Omental fat pad (tissue), 4 donors: Measurements from ENCODE around the gene AGAP1. TPM values are rescaled to one million over a fixed set of nuclear protein-coding genes. Genes with fewer than 3 reads are reported as not detected.

Experiments
- ATAC-seq: fragments of 150-250 bp; one replicate; pipeline ENCODE4 v1.9.1; 2016; ENCODE audit warnings: mild to moderate bottlenecking, moderate library complexity; ENCODE audit not compliant: low FRiP score
- DNase-seq: peaks from one replicate; pipeline ENCODE4 v3.0.0-alpha.2; 2019; ENCODE audit warnings: low spot score
- CTCF ChIP-seq, 3 donors: fragments of 450-650 bp; IDR thresholded peaks; one replicate each; pipeline ENCODE4 v1.5.1; 2016 to 2017; ENCODE audit warnings: antibody characterized with exemption in 3 of 3, mild to moderate bottlenecking in 3 of 3, moderate library complexity in 2 of 3
- total RNA-seq, 4 donors: library from RNA; depleted of rRNA; stranded (reverse); fragments of >200 nt; gene quantifications; one replicate each; pipeline ENCODE4 v1.1.0, GENCODE V29; 2016

AGAP1 gene
- total RNA-seq, 4 donors from 2014 or later = 15.5 to 24.3 (median 16.2) TPM

DNA sequence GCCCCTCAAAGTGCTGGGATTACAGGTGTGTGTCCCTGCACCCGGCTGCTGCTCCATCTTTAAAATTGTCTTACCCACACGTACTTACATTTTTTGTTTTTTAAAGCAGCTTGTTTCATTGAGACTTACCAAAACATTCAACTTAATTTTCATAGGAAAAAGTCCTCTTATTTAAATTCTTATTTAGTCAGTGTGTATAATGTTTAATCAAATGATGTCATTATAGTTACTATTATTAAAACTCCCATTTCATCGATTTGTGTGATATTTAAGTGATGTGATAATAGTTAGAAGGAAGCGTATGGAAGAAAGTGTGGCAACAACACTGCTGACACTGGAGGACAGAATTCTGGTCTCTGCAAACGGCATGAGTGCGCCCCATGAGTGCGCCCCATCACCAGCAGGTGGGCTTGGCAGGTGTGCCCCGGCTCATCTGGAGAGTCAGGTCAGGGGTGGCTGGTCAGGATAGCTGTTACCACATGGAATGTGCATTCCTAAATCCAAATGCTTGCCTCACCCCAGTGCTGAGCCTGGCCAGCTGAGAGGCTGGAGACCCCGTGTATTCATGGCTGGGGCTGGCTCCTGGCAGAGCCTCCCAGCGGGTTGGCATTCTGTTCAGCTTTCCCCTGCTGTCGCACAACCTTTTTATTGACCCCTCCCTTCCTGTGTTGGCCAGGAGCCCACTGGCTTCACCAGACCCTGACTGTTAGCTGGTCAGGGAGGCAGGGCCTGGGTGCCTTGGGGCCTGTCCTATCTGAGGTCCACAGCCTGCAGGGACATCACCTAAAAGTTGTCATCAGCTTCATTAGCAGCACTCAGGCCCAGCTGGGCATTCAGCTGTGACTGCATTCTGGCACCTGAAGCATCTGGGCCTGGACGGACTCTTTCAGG, 79.7 kb downstream of the AGAP1 start:
- no peak for ATAC-seq
- TF ChIP-seq CTCF (IDR thresholded peaks at IDR 0.05) = no peak
- DNase-seq = no peak

DNA sequence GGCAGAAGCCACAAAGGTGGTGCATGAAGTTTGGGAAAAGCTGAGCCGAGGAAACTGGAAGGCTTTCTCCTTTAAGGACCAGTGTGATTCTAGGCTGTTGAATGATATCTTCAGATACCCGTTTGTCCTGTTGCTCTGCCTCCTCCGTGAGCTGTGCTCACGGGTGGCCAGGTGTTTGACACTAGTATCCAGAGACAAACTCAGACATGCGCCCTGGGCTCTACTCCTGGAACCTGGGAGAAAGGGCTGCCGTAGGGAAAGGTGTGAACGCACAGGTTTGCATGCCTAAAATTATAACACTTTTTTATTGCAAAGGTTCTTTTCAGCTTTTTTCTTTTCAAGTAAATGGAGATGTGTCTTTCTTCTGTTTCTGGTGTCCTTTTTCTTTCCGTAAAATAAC, 81.6 kb downstream of the AGAP1 start:
- ATAC-seq = no peak
- TF ChIP-seq CTCF (IDR thresholded peaks at IDR 0.05) = no peak
- no peak for DNase-seq

DNA sequence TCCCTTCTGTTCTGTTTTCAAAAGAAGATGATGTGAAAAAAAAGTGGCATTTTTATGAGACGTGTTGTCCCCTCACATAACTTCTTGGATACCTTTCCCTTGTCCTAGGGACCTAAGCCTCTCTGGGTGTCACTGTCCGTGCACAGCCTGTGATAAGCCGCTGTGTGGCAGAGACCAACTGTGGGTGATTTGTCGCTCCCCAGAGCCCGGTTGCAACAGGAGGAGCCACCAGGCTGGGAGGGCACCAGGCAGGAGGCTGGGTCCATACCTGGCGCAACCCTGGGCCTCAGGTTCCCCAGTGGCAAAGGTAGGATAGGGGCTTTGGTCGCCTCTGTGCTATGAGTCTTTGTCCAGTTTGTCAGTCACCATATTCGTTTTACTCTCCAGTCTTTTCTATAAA, 82.1 kb downstream of the AGAP1 start:
- TF ChIP-seq CTCF (IDR thresholded peaks at IDR 0.05) = no peak
- no peak for ATAC-seq
- no peak for DNase-seq

GRCh38 chr2:235576337-235576910, 82.6 kb downstream of the AGAP1 start:
- no peak for TF ChIP-seq CTCF (IDR thresholded peaks at IDR 0.05)
- DNase-seq = no peak
- no peak for ATAC-seq

- ATAC-seq (no peak), DNase-seq (no peak)
- no peak for TF ChIP-seq CTCF (IDR thresholded peaks at IDR 0.05)
Measured at GRCh38 chr2:235577404-235578330, 83.8 kb downstream of the AGAP1 start.

- ATAC-seq = no peak
- no peak for DNase-seq
- TF ChIP-seq CTCF (IDR thresholded peaks at IDR 0.05) = no peak
Measured at GRCh38 chr2:235579128-235579527, 85.3 kb downstream of the AGAP1 start.
